ENCODE data around the gene PSORS1C1. TPM values are rescaled to one million over a fixed set of nuclear protein-coding genes. Genes with fewer than 3 reads are reported as not detected.

PSORS1C1 gene
- total RNA-seq, 1 donor from 2014 or later: 4.7 TPM

DNA sequence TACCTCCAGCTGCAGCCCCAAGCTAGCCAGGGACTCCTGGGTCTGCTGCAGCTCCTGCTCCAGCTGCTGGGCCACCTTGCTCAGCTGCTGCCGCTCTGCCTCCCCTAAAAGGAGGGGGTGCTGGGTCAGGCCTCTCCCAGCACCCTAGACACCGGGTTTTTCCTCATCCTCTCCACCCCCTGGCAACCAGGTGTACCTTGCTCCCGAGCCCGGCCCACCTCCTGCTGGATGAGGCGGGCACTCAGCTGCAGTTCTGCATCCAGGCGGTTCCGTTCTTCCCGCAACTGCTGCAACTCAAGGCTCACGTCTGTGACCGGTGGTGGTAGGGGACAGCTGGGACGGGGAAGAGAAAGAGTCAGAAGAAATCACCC, 30.4 kb downstream of the PSORS1C1 start:
- Histone ChIP-seq H3K36me3 (peaks cover 14% of the 10 kb centered on the region), H3K27ac (replicated peaks) (no peak overlapping the region), H3K9me3 (replicated peaks) (no peaks in the 10 kb centered on the region), H3K27me3 (ENCODE audit: low read depth) (no peaks in the 10 kb centered on the region), H3K4me3 (no peak overlapping the region), H3K4me1 (peaks cover 30% of the 10 kb centered on the region)
- DNase-seq: no peak
- intact Hi-C loops (cut with micrococcal nuclease): no loop called here
- TF ChIP-seq, protein P1, sequence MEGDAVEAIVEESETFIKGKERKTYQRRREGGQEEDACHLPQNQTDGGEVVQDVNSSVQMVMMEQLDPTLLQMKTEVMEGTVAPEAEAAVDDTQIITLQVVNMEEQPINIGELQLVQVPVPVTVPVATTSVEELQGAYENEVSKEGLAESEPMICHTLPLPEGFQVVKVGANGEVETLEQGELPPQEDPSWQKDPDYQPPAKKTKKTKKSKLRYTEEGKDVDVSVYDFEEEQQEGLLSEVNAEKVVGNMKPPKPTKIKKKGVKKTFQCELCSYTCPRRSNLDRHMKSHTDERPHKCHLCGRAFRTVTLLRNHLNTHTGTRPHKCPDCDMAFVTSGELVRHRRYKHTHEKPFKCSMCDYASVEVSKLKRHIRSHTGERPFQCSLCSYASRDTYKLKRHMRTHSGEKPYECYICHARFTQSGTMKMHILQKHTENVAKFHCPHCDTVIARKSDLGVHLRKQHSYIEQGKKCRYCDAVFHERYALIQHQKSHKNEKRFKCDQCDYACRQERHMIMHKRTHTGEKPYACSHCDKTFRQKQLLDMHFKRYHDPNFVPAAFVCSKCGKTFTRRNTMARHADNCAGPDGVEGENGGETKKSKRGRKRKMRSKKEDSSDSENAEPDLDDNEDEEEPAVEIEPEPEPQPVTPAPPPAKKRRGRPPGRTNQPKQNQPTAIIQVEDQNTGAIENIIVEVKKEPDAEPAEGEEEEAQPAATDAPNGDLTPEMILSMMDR (IDR thresholded peaks at IDR 0.05; ENCODE audit: borderline replicate concordance): no peak

DNA sequence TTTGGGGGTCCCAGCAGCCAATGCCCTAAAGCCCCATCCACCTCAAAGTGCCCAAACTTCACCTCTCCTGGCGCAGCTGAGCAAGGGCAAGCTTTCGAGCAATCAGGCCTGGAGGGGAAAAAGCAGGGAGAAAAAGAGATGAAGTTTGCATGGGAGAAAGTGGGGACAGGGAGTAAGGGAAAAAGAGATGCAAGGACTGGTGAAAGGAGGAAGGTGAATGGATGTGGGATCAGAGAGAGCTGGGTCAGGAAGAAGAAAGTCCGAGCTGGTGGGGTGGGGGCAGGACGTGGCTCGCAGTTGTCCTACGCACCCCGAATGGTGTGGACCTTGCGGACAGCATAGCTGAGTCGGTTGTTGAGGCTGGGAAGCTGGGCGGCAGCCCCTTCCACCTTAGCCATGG, 30.8 kb downstream of the PSORS1C1 start:
- peaks cover 29% of the 10 kb centered on the region for H3K4me1 ChIP-seq
- H3K4me3 ChIP-seq: no peak overlapping the region
- no peak overlapping the region for H3K27ac ChIP-seq (replicated peaks)
- no peaks in the 10 kb centered on the region for H3K27me3 ChIP-seq (ENCODE audit: low read depth)
- intact Hi-C loops (cut with micrococcal nuclease): no loop called here
- TF ChIP-seq, protein P1 (IDR thresholded peaks at IDR 0.05; ENCODE audit: borderline replicate concordance): no peak
- peaks cover 18% of the 10 kb centered on the region for H3K36me3 ChIP-seq
- DNase-seq: no peak
- no peaks in the 10 kb centered on the region for H3K9me3 ChIP-seq (replicated peaks)

DNA sequence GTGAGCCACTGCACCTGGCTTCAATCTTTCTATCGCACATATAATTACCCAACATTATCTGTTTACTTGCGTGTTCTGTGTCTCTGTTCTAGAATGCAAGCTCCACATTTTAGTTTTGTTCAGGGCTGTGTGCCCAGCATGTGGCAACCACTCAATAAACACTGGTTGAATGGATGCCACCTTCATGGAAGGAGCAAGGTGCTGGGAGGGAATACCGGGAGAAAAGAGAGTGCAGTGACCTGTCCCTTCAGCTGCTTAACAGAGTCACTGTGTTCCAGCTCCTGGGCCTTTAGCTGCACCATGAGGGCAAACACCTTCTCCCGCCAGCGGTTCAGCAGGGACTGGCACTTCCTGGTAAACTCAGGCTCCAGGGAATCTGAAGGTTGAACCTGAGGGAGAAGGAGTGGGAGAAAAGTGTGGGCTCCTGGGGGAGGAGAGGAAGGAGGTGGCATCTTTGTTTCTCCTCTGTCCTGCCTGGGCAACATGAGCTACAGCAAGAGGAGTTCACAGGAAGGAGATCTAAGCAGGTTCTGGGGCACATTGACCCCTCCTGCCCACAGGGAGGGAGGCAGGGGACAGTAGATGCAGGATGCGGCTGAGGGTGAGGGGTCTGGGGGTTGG, 35.3 kb downstream of the PSORS1C1 start:
- no peaks in the 10 kb centered on the region for H3K27me3 ChIP-seq (ENCODE audit: low read depth)
- no peak overlapping the region for H3K27ac ChIP-seq (replicated peaks)
- H3K9me3 ChIP-seq (replicated peaks): no peaks in the 10 kb centered on the region
- intact Hi-C loops (cut with micrococcal nuclease): no loop called here
- H3K4me1 ChIP-seq: no peaks in the 10 kb centered on the region
- DNase-seq: no peak
- TF ChIP-seq, protein P1 (IDR thresholded peaks at IDR 0.05; ENCODE audit: borderline replicate concordance): no peak
- peaks cover 29% of the 10 kb centered on the region for H3K36me3 ChIP-seq
- no peak overlapping the region for H3K4me3 ChIP-seq

DNA sequence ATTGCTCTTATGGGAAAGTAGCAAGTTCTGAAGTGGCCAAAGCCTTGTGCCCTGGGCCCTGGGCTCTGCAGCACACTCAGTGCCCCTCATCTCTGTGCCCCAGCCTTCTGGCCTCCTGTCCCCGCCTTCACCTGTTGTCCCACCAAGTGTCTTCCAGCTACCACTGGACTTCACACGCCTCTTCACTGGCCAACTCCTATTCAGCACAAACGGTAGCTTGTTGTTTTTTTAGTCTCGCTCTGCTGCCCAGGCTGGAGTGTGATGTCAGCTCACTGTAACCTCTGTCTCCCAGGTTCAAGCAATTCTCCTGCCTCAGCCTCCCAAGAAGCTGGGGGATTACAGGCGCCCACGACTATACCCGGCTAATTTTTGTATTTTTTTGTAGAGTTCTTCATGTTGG, 38.2 kb downstream of the PSORS1C1 start:
- Histone ChIP-seq H3K36me3 (peaks cover 36% of the 10 kb centered on the region), H3K27ac (replicated peaks) (no peak overlapping the region), H3K9me3 (replicated peaks) (no peaks in the 10 kb centered on the region), H3K4me3 (no peak overlapping the region), H3K27me3 (ENCODE audit: low read depth) (no peaks in the 10 kb centered on the region), H3K4me1 (peaks cover 12% of the 10 kb centered on the region)
- TF ChIP-seq, protein P1 (IDR thresholded peaks at IDR 0.05; ENCODE audit: borderline replicate concordance): no peak
- intact Hi-C loops (cut with micrococcal nuclease): no loop called here
- DNase-seq: no peak

DNA sequence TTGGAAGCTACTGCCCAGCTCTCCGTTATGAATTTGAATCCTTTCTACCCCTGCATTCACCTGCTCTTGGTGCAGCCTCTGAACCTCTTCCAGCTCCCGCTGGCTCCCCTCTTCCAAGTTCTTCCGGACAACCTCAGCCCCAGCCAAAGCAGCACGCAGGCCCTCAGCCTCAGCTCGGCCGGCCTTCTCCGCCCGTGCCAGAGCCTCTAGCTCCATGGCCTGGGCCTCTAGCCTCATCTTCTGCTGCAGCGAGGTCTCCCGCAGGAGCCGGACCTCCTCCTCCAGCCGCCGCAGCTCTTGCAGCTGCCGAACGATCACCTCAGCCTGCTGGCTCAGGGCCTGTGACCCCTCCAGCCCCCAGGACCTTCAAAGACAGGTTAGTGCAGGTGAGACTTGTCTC, 39.8 kb downstream of the PSORS1C1 start:
- no peak overlapping the region for H3K4me3 ChIP-seq
- peaks cover 25% of the 10 kb centered on the region for H3K4me1 ChIP-seq
- no peak overlapping the region for H3K27ac ChIP-seq (replicated peaks)
- TF ChIP-seq, protein P1 (IDR thresholded peaks at IDR 0.05; ENCODE audit: borderline replicate concordance): no peak
- intact Hi-C loops (cut with micrococcal nuclease): no loop called here
- no peak for DNase-seq
- no peaks in the 10 kb centered on the region for H3K27me3 ChIP-seq (ENCODE audit: low read depth)
- no peaks in the 10 kb centered on the region for H3K9me3 ChIP-seq (replicated peaks)
- peaks cover 36% of the 10 kb centered on the region for H3K36me3 ChIP-seq
